Natural killer cell (primary cell): Measurements from ENCODE around the gene DDX23. TPM values are rescaled to one million over a fixed set of nuclear protein-coding genes. Genes with fewer than 3 reads are reported as not detected.

Experiments
- ATAC-seq, 3 donors: fragments of 150-1000 bp in 2 of 3; fragments of 200-7000 bp in 1 of 3; cut with Tn5 transposase; 1 replicate in 1 of 3; 2 replicates in 2 of 3; pipeline ENCODE4 v1.10.0; 2021; ENCODE audit warnings: mild to moderate bottlenecking in 2 of 3, moderate library complexity in 2 of 3
- DNase-seq, 2 donors: peaks; one replicate each; pipeline versions ENCODE4 v3.0.0 to v3.0.0-alpha.2; 2013 to 2021; ENCODE audit warnings: mixed read lengths in 1 of 2
- H3K27ac ChIP-seq: one replicate; pipeline ENCODE4 v1.5.1; 2013; ENCODE audit warnings: mild to moderate bottlenecking, low read length
- H3K27me3 ChIP-seq: one replicate; pipeline ENCODE4 v1.6.1; 2013; ENCODE audit warnings: low read length; ENCODE audit not compliant: control insufficient read depth, insufficient read depth
- H3K36me3 ChIP-seq: one replicate; pipeline ENCODE4 v1.6.1; 2013; ENCODE audit warnings: low read length; ENCODE audit not compliant: control insufficient read depth, insufficient read depth
- H3K4me1 ChIP-seq: one replicate; pipeline ENCODE4 v1.6.1; 2013; ENCODE audit warnings: low read length; ENCODE audit not compliant: control insufficient read depth, insufficient read depth
- H3K4me3 ChIP-seq: one replicate; pipeline ENCODE4 v1.5.1; 2013; ENCODE audit warnings: low read length
- H3K9me3 ChIP-seq: one replicate; pipeline ENCODE4 v1.6.1; 2013; ENCODE audit warnings: low read length; ENCODE audit not compliant: control insufficient read depth, insufficient read depth
- H3K27ac Mint-ChIP-seq, 2 donors: one replicate each; pipeline ENCODE4 v1.8.0; 2022; ENCODE audit warnings: mild to moderate bottlenecking in 2 of 2, mixed read lengths in 2 of 2, moderate library complexity in 1 of 2
- H3K27me3 Mint-ChIP-seq, 2 donors: one replicate each; pipeline ENCODE4 v1.8.0; 2022; ENCODE audit warnings: low read depth in 2 of 2, mixed read lengths in 2 of 2
- H3K36me3 Mint-ChIP-seq: one replicate; pipeline ENCODE4 v1.8.0; 2022; ENCODE audit warnings: mixed read lengths
- H3K4me1 Mint-ChIP-seq, 2 donors: one replicate each; pipeline ENCODE4 v1.8.0; 2022; ENCODE audit warnings: mixed read lengths in 2 of 2
- H3K4me3 Mint-ChIP-seq: one replicate; pipeline ENCODE4 v1.8.0; 2022; ENCODE audit warnings: mild to moderate bottlenecking, moderate library complexity, mixed read lengths
- H3K9me3 Mint-ChIP-seq, 2 donors: one replicate each; pipeline ENCODE4 v1.8.0; 2022; ENCODE audit warnings: mixed read lengths in 2 of 2
- WGBS: methylation state at CpG from one replicate; pipeline ENCODE4 v1.1.7; 2013; ENCODE audit warnings: missing lambda C conversion rate; ENCODE audit not compliant: insufficient coverage; 5-methylcytosine and 5-hydroxymethylcytosine counted together
- intact Hi-C: fragments of 100-400 bp; cut with micrococcal nuclease; formaldehyde crosslinking; loops from one replicate; pipeline ENCODE4 v1.14.2; 2022
- total RNA-seq, 4 donors: library from RNA; stranded (reverse); fragments of 120-200 nt in 1 of 4; gene quantifications; one replicate each; pipeline versions ENCODE4 v1.2.3 to v1.2.4, GENCODE V29; 2013 to 2022
- TF ChIP-seq, protein P1 (sequence below): fragments of 200-600 bp; IDR thresholded peaks from one replicate; pipeline ENCODE4 v1.8.0; 2022; ENCODE audit warnings: antibody characterized with exemption

Gene DDX23
- total RNA-seq, 3 donors from 2014 or later (not counting 1 experiment from before 2014, with no cell fraction given): 96.0 to 123 (median 104) TPM

- intact Hi-C loops: no loop called here
- H3K27ac ChIP-seq: no peak overlapping the region
Measured at GRCh38 chr12:48868451-48868850, 16.5 kb upstream of the DDX23 start.

DNA sequence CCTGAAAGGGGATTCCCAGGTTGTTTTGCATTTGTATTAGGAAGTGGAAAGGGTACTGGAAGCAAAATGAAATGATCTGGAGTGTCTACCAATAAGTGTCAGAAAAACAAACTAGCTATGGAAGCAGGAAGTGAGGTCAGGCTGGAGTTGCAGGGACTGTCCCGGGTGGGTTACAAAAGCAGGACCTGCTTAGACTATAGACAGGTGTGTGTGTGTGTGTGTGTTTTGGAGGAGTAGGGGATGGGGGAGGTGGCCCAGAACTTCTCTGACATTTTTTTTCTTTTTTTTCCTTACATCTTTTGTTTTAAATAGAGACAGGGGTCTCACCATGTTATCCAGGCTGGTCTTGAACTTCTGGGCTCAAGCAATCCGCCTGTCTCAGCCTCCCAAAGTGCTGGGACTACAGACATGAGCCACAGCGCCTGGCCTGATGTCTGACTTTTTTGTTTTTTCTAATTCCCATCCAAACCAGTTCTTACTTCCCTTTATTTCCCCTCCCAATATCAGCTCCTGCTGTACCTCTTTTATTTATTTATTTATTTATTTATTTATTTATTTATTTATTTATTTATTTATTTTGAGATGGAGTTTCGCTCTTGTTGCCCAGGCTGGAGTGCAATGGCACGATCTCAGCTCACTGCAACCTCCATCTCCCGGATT, 14.2 kb upstream of the DDX23 start:
- no peak for ATAC-seq

More at GRCh38 chr12:48868451-48868850, 16.5 kb upstream of the DDX23 start:
- Histone ChIP-seq H3K9me3 (no peaks in the 10 kb centered on the region), H3K27me3 (peaks cover 12% of the 10 kb centered on the region), H3K4me1 (peaks cover 24% of the 10 kb centered on the region), H3K36me3 (no peaks in the 10 kb centered on the region), H3K4me3 (no peak overlapping the region)
- Mint-ChIP-seq H3K27me3 (peaks cover 25% of the 10 kb centered on the region in 2 donors), H3K9me3 (no peaks in the 10 kb centered on the region), H3K4me3 (no peak overlapping the region), H3K27ac (no peak overlapping the region), H3K4me1 (peaks cover 17 to 24% of the 10 kb centered on the region in 2 donors), H3K36me3 (no peaks in the 10 kb centered on the region)
- no peak for DNase-seq
- TF ChIP-seq, protein P1, sequence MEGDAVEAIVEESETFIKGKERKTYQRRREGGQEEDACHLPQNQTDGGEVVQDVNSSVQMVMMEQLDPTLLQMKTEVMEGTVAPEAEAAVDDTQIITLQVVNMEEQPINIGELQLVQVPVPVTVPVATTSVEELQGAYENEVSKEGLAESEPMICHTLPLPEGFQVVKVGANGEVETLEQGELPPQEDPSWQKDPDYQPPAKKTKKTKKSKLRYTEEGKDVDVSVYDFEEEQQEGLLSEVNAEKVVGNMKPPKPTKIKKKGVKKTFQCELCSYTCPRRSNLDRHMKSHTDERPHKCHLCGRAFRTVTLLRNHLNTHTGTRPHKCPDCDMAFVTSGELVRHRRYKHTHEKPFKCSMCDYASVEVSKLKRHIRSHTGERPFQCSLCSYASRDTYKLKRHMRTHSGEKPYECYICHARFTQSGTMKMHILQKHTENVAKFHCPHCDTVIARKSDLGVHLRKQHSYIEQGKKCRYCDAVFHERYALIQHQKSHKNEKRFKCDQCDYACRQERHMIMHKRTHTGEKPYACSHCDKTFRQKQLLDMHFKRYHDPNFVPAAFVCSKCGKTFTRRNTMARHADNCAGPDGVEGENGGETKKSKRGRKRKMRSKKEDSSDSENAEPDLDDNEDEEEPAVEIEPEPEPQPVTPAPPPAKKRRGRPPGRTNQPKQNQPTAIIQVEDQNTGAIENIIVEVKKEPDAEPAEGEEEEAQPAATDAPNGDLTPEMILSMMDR: no peak
- WGBS: 100% methylated on average over 1 of the region's 2 CpGs
- no peak for ATAC-seq

DNA sequence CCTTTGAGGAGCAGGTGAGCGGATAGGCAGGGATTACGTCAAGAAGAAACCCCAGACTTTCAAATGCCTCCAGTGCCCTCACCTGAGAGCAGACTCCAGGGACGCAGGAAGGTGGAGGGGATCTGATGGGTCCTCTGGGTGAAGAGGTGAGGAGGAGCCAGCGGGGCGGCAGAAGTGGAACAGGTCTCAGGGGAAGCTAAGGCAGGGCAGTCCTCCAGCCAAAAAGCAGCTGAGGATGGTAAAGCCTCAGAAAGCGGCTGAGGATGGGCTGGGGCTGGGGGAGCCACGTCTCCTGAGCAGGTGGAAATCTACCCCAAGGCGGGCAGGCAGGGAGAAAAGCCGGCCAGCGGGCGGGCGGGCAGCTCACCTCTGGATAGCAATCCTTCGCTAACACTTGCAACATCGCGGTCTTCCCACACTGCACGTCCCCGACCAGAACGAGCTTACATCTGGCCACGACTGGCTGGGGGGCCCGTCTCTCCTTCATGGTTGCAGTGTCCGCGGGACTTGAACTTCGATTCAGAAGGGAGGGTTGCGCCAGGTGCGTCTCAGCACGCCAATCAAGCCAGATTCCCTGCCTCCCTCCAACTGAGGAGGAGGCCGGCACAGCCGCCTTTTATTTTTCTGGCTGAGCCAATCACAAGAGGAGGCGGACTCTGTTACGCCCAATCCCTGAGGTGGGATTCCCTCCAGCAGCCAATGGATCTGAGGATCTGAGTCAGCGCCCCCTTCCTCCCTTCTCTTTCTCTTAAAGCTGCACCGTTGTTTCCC, 13.5 kb upstream of the DDX23 start, which contains the start of gene RND1:
Gene RND1, minus strand, starts transcription at position 590 of the 771 bp plus-strand sequence. Its CDS starts 103 bp downstream, at position 487.
- peak within 1 kb of the TSS; percentile 60 for H3K4me3 ChIP-seq
- Mint-ChIP-seq H3K36me3 (no peaks in the 10 kb centered on the region), H3K4me3 (peak within 1 kb of the TSS; percentile 96)

More for the DNA sequence above, 14.2 kb upstream of the DDX23 start:
- peaks cover 32 to 40% of the 10 kb centered on the region in 2 donors for H3K27me3 Mint-ChIP-seq
- no peak overlapping the region for H3K27ac ChIP-seq
- H3K36me3 ChIP-seq: no peaks in the 10 kb centered on the region
- H3K9me3 Mint-ChIP-seq: no peaks in the 10 kb centered on the region
- peak overlapping the region; percentile 80 for H3K27ac Mint-ChIP-seq
- H3K27me3 ChIP-seq: peaks cover 22% of the 10 kb centered on the region
- 56% methylated on average over 3 of the region's 6 CpGs for WGBS
- peaks cover 17 to 24% of the 10 kb centered on the region in 2 donors for H3K4me1 Mint-ChIP-seq
- H3K4me3 ChIP-seq: peak overlapping the region; percentile 60
- intact Hi-C loops: loop anchor here (2.0 kb wide), 1 partner anchor 13 kb away; the partner anchor contains the start of gene DDX23
- H3K36me3 Mint-ChIP-seq: no peaks in the 10 kb centered on the region
- peak overlapping the region; percentile 96 for H3K4me3 Mint-ChIP-seq
- TF ChIP-seq, protein P1: no peak
- no peak for DNase-seq
- H3K4me1 ChIP-seq: peaks cover 24% of the 10 kb centered on the region
- no peaks in the 10 kb centered on the region for H3K9me3 ChIP-seq

More for the DNA sequence above, 13.5 kb upstream of the DDX23 start, which contains the start of gene RND1:
- DNase-seq: peak; percentile 70 to 95
- Histone ChIP-seq H3K4me1 (peaks cover 24% of the 10 kb centered on the region), H3K36me3 (no peaks in the 10 kb centered on the region), H3K27me3 (peaks cover 22% of the 10 kb centered on the region), H3K9me3 (no peaks in the 10 kb centered on the region), H3K27ac (peak within 1 kb of the TSS; percentile 39)
- TF ChIP-seq, protein P1: no peak
- Mint-ChIP-seq H3K9me3 (no peaks in the 10 kb centered on the region), H3K27me3 (peaks cover 32 to 45% of the 10 kb centered on the region in 2 donors), H3K27ac (peak within 1 kb of the TSS; percentile 80), H3K4me1 (peaks cover 17 to 24% of the 10 kb centered on the region in 2 donors)
- intact Hi-C loops: loop anchor here (2.0 kb wide), 2 partner anchors 13 to 67 kb away; partner anchors contain the start of gene DDX23
- WGBS: 3% methylated on average over 32 of the region's 32 CpGs
- peak; percentile 94 to 97 (median 95) for ATAC-seq
